Heart right ventricle (tissue), 16 donors: ENCODE measurements around the gene DNAJC12. TPM values are rescaled to one million over a fixed set of nuclear protein-coding genes. Genes with fewer than 3 reads are reported as not detected.
"Not testable (repeated sequence)": the region's sequence is repeated elsewhere in the genome, so short reads cannot be mapped to it uniquely, and the experiment has no call there.

ENCODE experiments used
- ATAC-seq, 8 donors: fragments of 200-7000 bp; cut with Tn5 transposase; one replicate each; pipeline ENCODE4 v1.9.1; 2020; ENCODE audit warnings: mild to moderate bottlenecking in 8 of 8, moderate library complexity in 8 of 8, moderate number of reproducible peaks in 1 of 8
- DNase-seq, 2 donors: peaks; one replicate each; pipeline ENCODE4 v3.0.0-alpha.2; 2020
- H3K27ac ChIP-seq, 10 donors: fragments of 200-600 bp; sonication (generic) in 2 of 10; one replicate each; pipeline versions ENCODE4 v1.5.0 to v1.8.0; 2020 to 2022; ENCODE audit warnings: mild to moderate bottlenecking in 3 of 10
- H3K27me3 ChIP-seq, 7 donors: fragments of 200-600 bp; one replicate each; pipeline ENCODE4 v1.8.0; 2021 to 2022; ENCODE audit warnings: mild to moderate bottlenecking in 2 of 7
- H3K36me3 ChIP-seq, 9 donors: fragments of 200-600 bp; sonication (generic) in 1 of 9; one replicate each; pipeline versions ENCODE4 v1.5.0 to v1.8.0; 2020 to 2022; ENCODE audit warnings: mild to moderate bottlenecking in 2 of 9
- H3K4me1 ChIP-seq, 9 donors: fragments of 200-600 bp; sonication (generic) in 1 of 9; one replicate each; pipeline versions ENCODE4 v1.5.0 to v1.8.0; 2020 to 2022; ENCODE audit warnings: mild to moderate bottlenecking in 4 of 9
- H3K4me3 ChIP-seq, 10 donors: fragments of 200-600 bp; sonication (generic) in 2 of 10; one replicate each; pipeline versions ENCODE4 v1.5.0 to v1.8.0; 2020 to 2022; ENCODE audit warnings: mild to moderate bottlenecking in 7 of 10, moderate library complexity in 2 of 10
- H3K9me3 ChIP-seq, 11 donors: fragments of 200-600 bp in 10 of 11; sonication (generic) in 2 of 11; one replicate each; pipeline versions ENCODE4 v1.5.0 to v1.8.0; 2013 to 2022; ENCODE audit warnings: mild to moderate bottlenecking in 2 of 11, control low read depth in 1 of 11, moderate library complexity in 1 of 11
- WGBS, 2 donors: extraction: QIAGEN DNeasy Blood & Tissue Kit; methylation state at CpG; one replicate each; pipeline ENCODE4 v1.1.7; 2013; ENCODE audit warnings: inconsistent platforms in 1 of 2; 5-methylcytosine and 5-hydroxymethylcytosine counted together
- intact Hi-C, 10 donors: fragments of 100-400 bp; cut with DNase I; formaldehyde crosslinking; loops; one replicate each; pipeline versions ENCODE4 v1.11.1 to v1.14.2; 2022
- polyA plus RNA-seq, 2 donors: library from polyadenylated mRNA; stranded (reverse); fragments of 200-250 nt; gene quantifications; one replicate each; pipeline ENCODE4 v1.2.3, GENCODE V29; 2013
- total RNA-seq, 10 donors: library from RNA; stranded (reverse); fragmentation: NEBNext Ultra II Directional in 3 of 10; extraction: Animal tissue kit (Norgen Biotek cat#: 25700) in 3 of 10; gene quantifications; one replicate each; pipeline versions ENCODE4 v1.2.1 to v1.2.4, GENCODE V29; 2021 to 2023
- TF ChIP-seq, protein P1 (sequence below), 9 donors: fragments of 200-600 bp; sonication (generic) in 2 of 9; IDR thresholded peaks; one replicate each; pipeline versions ENCODE4 v1.5.0 to v1.8.0; 2021 to 2022; ENCODE audit warnings: antibody characterized with exemption in 9 of 9, mild to moderate bottlenecking in 5 of 9, moderate library complexity in 1 of 9
- donor health status: Arrhythmogenic right ventricular cardiomyopathy.
- donor health status: ischemic (EF 13 %, LVEDD 7.1; RV severe dilation, severe dysfunction).
- donor health status: healthy with polysubstance abuse.
- donor health status: DM: no; HTN: yes; CAD: no.
- donor health status: DM: no; HTN: no; CAD: no.
- donor health status: ischemic (EF 25% LVEDD 6.9; RV normal size, moderate dysfunction).
- donor health status: ischemic (EF 25% LVEDD 5.7; RV mildly dilated, moderate dysfunction).
- donor health status: healthy.
- donor health status: DM: yes; HTN: yes; CAD: no.
- donor health status: Ischemic cardiomyopathy.
- donor health status: ischemic (EF 35%, LVEDD 5.7; RV mildly dilated, moderate dysfunction).
- donor health status: nonischemic (EF 11% LVEDD 7.7; RV severe dilation, severe dysfunction).
- donor health status: DM: yes; HTN: yes; CAD: no.
- donor health status: PGD.
- donor health status: ischemic (EF 29% LVEDD 5.4; RV normal size, mild dysfunction).
- donor health status: nonischemic (EF 23%, LVEDD 6.1; RV moderate dilation, normal function).

Gene DNAJC12
- total and polyA plus RNA-seq, 12 donors, result 1.4 to 12.2 (median 4.8) TPM

- no peak overlapping the region for H3K4me3 ChIP-seq
- H3K27me3 ChIP-seq, result no peaks in the 10 kb centered on the region
- H3K27ac ChIP-seq, result no peak overlapping the region
- peaks cover 0 to 13% (median 0%) of the 10 kb centered on the region in 11 donors for H3K9me3 ChIP-seq
- TF ChIP-seq, protein P1, sequence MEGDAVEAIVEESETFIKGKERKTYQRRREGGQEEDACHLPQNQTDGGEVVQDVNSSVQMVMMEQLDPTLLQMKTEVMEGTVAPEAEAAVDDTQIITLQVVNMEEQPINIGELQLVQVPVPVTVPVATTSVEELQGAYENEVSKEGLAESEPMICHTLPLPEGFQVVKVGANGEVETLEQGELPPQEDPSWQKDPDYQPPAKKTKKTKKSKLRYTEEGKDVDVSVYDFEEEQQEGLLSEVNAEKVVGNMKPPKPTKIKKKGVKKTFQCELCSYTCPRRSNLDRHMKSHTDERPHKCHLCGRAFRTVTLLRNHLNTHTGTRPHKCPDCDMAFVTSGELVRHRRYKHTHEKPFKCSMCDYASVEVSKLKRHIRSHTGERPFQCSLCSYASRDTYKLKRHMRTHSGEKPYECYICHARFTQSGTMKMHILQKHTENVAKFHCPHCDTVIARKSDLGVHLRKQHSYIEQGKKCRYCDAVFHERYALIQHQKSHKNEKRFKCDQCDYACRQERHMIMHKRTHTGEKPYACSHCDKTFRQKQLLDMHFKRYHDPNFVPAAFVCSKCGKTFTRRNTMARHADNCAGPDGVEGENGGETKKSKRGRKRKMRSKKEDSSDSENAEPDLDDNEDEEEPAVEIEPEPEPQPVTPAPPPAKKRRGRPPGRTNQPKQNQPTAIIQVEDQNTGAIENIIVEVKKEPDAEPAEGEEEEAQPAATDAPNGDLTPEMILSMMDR (IDR thresholded peaks at IDR 0.05), result no peak
- no peaks in the 10 kb centered on the region for H3K36me3 ChIP-seq
- H3K4me1 ChIP-seq, result peaks cover 0 to 11% (median 0%) of the 10 kb centered on the region in 9 donors
- ATAC-seq (no peak), DNase-seq (no peak)
- WGBS, 2 donors, result 89 to 96% methylated on average over 3 of the region's 3 CpGs
- intact Hi-C loops, result no loop called here
Observed at GRCh38 chr10:67839951-67840350, 2.0 kb upstream of the DNAJC12 start.

DNA sequence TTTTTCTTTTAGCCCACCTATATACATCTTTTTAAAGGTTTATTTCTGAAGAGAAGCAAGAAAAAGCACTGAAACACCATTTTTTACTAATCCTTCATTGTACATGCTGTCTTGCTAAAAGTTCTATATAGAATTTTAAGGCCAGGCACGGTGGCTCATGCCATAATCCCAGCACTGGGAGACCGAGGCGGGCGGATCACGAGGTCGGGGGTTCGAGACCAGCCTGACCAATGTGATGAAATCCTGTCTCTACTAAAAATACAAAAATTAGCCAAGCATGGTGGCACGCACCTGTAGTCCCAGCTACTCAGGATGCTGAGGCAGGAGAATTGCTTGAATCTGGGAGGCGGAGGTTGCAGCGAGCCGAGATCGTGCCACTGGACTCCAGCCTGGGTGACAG lies 1.5 kb upstream of the DNAJC12 start:
- ATAC-seq, H3K4me3 ChIP-seq, H3K27ac ChIP-seq, H3K36me3 ChIP-seq, H3K27me3 ChIP-seq, DNase-seq, intact Hi-C loops: not testable (repeated sequence)
- H3K4me1 ChIP-seq, result peaks cover 0 to 11% (median 0%) of the 10 kb centered on the region in 9 donors
- 96 to 98% methylated on average over 12 of the region's 12 CpGs for WGBS, 2 donors
- peaks cover 0 to 13% (median 0%) of the 10 kb centered on the region in 11 donors for H3K9me3 ChIP-seq

DNA sequence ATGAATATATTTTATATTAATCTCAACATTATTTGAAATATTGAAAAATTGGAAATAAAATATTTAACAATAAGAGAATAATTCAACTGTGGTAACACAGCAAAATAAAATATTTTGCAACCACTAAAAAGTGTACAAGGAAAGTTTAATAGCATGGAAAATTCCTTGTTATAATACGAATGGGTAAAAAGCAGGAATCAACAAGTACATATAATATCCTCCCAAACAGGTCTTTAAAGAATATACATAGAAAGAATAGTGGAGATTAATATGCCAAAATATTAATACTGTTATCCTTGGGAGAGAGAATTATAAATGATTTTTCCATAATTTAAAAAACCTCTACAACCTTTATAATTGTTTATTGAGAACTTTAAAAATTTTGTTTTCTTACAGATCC lies 1.0 kb downstream of the DNAJC12 start:
- TF ChIP-seq, protein P1 (IDR thresholded peaks at IDR 0.05), result no peak
- intact Hi-C loops, result no loop called here
- ATAC-seq (no peak), DNase-seq (no peak)
- Histone ChIP-seq H3K27me3 (no peaks in the 10 kb centered on the region), H3K9me3 (peaks cover 0 to 9% (median 0%) of the 10 kb centered on the region in 11 donors), H3K27ac (no peak overlapping the region), H3K4me1 (peaks cover 0 to 11% (median 0%) of the 10 kb centered on the region in 9 donors), H3K4me3 (peak overlapping the region in 7 of 10 donors; percentile 1 to 53 (median 46)), H3K36me3 (no peaks in the 10 kb centered on the region)
- 60 to 69% methylated on average over 1 of the region's 1 CpG for WGBS, 2 donors

DNA sequence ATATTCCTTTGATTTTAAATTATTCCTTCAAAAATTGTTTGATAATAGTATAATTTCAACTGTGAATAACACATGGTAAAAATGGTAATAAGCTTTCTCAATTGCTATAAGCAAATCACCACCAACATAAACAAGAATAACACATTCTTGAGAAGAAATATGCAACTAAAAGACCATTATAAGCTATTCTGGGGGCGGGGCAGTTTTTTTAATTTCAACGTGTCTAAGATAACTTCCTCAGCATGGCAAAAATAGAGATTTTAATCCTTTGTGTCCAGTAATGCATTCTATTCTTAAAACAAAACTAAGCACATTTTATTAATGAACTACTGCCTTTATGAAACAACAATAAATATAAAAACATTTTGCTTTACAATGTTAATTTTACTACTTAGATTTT lies 1.5 kb downstream of the DNAJC12 start:
- DNase-seq (no peak), ATAC-seq (no peak)
- WGBS, 2 donors, result 36 to 54% methylated on average over 2 of the region's 2 CpGs
- TF ChIP-seq, protein P1 (IDR thresholded peaks at IDR 0.05), result no peak
- H3K4me3 ChIP-seq, result no peak overlapping the region
- H3K36me3 ChIP-seq, result no peaks in the 10 kb centered on the region
- intact Hi-C loops, result no loop called here
- H3K27ac ChIP-seq, result no peak overlapping the region
- peaks cover 0 to 5% (median 0%) of the 10 kb centered on the region in 11 donors for H3K9me3 ChIP-seq
- H3K27me3 ChIP-seq, result no peaks in the 10 kb centered on the region
- H3K4me1 ChIP-seq, result peaks cover 0 to 11% (median 0%) of the 10 kb centered on the region in 9 donors

DNA sequence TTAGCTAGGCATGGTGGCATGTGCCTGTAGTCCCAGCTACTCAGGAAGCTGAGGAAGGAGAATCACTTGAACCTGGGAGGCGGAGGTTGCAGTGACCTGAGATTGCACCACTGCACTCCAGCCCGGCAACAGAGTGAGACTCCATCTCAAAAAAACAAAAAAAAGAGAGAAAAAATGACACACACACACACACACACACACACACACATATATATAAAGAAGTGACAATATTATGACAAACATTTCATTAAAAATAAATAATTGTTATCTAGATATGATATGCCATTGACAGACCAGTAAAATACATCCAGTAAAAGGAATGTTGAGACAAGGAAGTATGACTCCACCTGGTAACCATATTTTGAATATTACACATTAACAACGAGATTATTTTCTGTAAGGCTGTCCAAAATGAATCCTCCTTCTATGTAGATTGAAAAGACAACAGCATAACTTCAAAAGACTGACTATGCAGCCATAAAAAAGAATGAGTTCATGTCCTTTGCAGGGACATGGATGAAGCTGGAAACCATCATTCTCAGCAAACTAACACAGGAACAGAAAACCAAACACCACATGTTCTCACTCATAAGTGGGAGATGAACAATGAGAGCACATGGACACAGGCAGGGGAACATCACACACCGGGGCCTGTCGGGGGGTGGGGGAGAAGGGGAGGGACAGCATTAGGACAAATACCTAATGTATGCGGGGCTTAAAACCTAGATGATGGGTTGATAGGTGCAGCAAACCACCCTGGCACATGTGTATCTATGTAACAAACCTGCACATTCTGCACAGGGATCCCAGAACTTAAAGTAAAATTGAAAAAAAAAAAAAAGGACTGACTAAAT lies 2.2 kb downstream of the DNAJC12 start:
- H3K36me3 ChIP-seq, H3K9me3 ChIP-seq, H3K27ac ChIP-seq, H3K27me3 ChIP-seq, H3K4me3 ChIP-seq, intact Hi-C loops, ATAC-seq, DNase-seq: not testable (repeated sequence)
- H3K4me1 ChIP-seq, result peaks cover 0 to 11% (median 0%) of the 10 kb centered on the region in 9 donors
- WGBS, 2 donors, result 64 to 78% methylated on average over 6 of the region's 6 CpGs
